ENCODE results near the gene CALML3. TPM values are rescaled to one million over a fixed set of nuclear protein-coding genes. Genes with fewer than 3 reads are reported as not detected.
A peak's percentile ranks its signal among the peaks of the same experiment; 100 is the strongest.

CALML3 gene
- total RNA-seq, 1 donor = not detected

GRCh38 chr10:5531558-5532306 is 7.0 kb downstream of the CALML3 start:
- H3K27me3 ChIP-seq (ENCODE audit: insufficient read depth, low read length) = peaks cover 5% of the 10 kb centered on the region
- H3K79me2 ChIP-seq (ENCODE audit: insufficient read depth, low read length) = no peaks in the 10 kb centered on the region
- no peak overlapping the region for H3K27ac ChIP-seq (ENCODE audit: low read depth, low read length)
- H3K36me3 ChIP-seq (ENCODE audit: insufficient read depth, low read length) = no peaks in the 10 kb centered on the region
- H3K4me1 ChIP-seq (ENCODE audit: insufficient read depth, low read length) = peaks cover 5% of the 10 kb centered on the region
- H4K20me1 ChIP-seq (ENCODE audit: insufficient read depth, low read length) = no peaks in the 10 kb centered on the region
- DNase-seq (ENCODE audit: insufficient read length, low spot score, missing footprints) = peak; percentile 34
- H3K4me3 ChIP-seq (ENCODE audit: insufficient read depth, low read length) = no peak overlapping the region
- H2AFZ ChIP-seq (ENCODE audit: low read length) = no peak overlapping the region
- H3K9me3 ChIP-seq (ENCODE audit: low read depth, low read length) = no peaks in the 10 kb centered on the region
- TF ChIP-seq, protein P1, sequence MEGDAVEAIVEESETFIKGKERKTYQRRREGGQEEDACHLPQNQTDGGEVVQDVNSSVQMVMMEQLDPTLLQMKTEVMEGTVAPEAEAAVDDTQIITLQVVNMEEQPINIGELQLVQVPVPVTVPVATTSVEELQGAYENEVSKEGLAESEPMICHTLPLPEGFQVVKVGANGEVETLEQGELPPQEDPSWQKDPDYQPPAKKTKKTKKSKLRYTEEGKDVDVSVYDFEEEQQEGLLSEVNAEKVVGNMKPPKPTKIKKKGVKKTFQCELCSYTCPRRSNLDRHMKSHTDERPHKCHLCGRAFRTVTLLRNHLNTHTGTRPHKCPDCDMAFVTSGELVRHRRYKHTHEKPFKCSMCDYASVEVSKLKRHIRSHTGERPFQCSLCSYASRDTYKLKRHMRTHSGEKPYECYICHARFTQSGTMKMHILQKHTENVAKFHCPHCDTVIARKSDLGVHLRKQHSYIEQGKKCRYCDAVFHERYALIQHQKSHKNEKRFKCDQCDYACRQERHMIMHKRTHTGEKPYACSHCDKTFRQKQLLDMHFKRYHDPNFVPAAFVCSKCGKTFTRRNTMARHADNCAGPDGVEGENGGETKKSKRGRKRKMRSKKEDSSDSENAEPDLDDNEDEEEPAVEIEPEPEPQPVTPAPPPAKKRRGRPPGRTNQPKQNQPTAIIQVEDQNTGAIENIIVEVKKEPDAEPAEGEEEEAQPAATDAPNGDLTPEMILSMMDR (IDR thresholded peaks at IDR 0.05; ENCODE audit: extremely low read depth, low read depth, low read length) = no peak
- no peak overlapping the region for H3K4me2 ChIP-seq (ENCODE audit: insufficient read depth, low read length)

- Histone ChIP-seq H3K9me3 (ENCODE audit: low read depth, low read length) (no peaks in the 10 kb centered on the region), H3K36me3 (ENCODE audit: insufficient read depth, low read length) (no peaks in the 10 kb centered on the region), H4K20me1 (ENCODE audit: insufficient read depth, low read length) (no peaks in the 10 kb centered on the region), H3K4me3 (ENCODE audit: insufficient read depth, low read length) (no peak overlapping the region), H3K27me3 (ENCODE audit: insufficient read depth, low read length) (peaks cover 5% of the 10 kb centered on the region), H3K4me1 (ENCODE audit: insufficient read depth, low read length) (peaks cover 5% of the 10 kb centered on the region), H3K79me2 (ENCODE audit: insufficient read depth, low read length) (no peaks in the 10 kb centered on the region), H2AFZ (ENCODE audit: low read length) (no peak overlapping the region), H3K4me2 (ENCODE audit: insufficient read depth, low read length) (no peak overlapping the region), H3K27ac (ENCODE audit: low read depth, low read length) (no peak overlapping the region)
- TF ChIP-seq, protein P1 (IDR thresholded peaks at IDR 0.05; ENCODE audit: extremely low read depth, low read depth, low read length) = no peak
- no peak for DNase-seq (ENCODE audit: insufficient read length, low spot score, missing footprints)
Observed at GRCh38 chr10:5532307-5532605, 7.5 kb downstream of the CALML3 start.

DNA sequence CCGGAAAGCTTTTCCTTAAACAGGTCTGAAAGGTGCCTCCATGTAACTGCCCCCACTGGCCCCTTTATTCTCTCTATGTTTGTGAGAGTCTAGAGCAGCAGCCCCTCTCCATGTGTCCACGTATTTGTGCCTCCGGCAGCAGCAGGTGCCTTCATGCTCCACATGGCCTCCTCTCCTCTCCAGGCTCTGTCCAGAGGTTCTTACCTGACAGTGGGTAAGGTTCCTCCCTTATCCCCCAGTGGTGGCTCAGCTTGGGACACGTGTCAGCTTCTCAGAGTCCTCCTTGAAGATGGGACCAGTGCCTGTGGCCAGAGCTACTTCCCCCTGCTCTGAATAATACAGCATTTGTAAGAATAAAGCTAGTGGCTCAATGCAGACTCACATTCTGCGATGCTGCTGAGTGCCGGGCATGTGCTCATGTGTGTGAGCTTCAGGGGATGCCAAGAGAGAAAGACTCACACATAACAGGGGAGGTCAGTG is 7.9 kb downstream of the CALML3 start:
- TF ChIP-seq, protein P1 (IDR thresholded peaks at IDR 0.05; ENCODE audit: extremely low read depth, low read depth, low read length) = no peak
- peak; percentile 83 for DNase-seq (ENCODE audit: insufficient read length, low spot score, missing footprints)
- Histone ChIP-seq H3K27me3 (ENCODE audit: insufficient read depth, low read length) (peaks cover 5% of the 10 kb centered on the region), H3K9me3 (ENCODE audit: low read depth, low read length) (no peaks in the 10 kb centered on the region), H3K27ac (ENCODE audit: low read depth, low read length) (no peak overlapping the region), H3K4me1 (ENCODE audit: insufficient read depth, low read length) (peaks cover 5% of the 10 kb centered on the region), H3K4me3 (ENCODE audit: insufficient read depth, low read length) (no peak overlapping the region), H3K79me2 (ENCODE audit: insufficient read depth, low read length) (no peaks in the 10 kb centered on the region), H4K20me1 (ENCODE audit: insufficient read depth, low read length) (no peaks in the 10 kb centered on the region), H3K36me3 (ENCODE audit: insufficient read depth, low read length) (no peaks in the 10 kb centered on the region), H3K4me2 (ENCODE audit: insufficient read depth, low read length) (no peak overlapping the region), H2AFZ (ENCODE audit: low read length) (no peak overlapping the region)

DNA sequence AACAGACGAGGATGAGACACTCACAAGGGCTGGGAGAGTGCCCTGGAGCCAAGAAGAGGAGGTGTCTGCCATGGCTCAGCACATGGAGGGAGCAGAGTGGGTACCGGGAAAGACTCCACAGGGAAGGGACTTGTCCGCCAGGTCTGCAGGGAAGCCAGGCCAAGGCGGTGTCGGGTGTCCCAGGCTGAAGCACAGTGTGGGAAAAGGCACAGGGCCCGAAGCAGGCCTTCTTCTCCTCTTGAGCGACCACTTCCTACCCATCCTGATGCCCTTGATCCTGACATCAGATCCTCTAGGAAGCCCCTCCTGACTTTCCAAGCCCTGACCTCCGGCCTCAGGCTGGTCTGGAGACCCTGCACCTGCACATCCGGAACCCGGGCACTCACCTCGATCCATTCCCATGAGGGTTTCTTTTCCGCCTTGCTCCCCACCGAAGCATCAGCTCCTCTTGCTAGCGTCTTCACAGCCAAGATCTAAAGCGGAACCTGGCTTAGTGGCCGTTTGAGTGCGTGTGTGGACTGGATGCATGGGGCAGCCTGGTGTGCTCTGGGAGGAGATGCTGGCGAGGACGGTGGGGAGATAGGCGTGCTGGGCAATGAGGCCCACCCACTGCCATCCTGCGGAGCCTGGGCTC is 8.5 kb downstream of the CALML3 start:
- Histone ChIP-seq H3K27ac (ENCODE audit: low read depth, low read length) (no peak overlapping the region), H3K4me1 (ENCODE audit: insufficient read depth, low read length) (peaks cover 5% of the 10 kb centered on the region), H3K4me2 (ENCODE audit: insufficient read depth, low read length) (no peak overlapping the region), H3K36me3 (ENCODE audit: insufficient read depth, low read length) (no peaks in the 10 kb centered on the region), H3K9me3 (ENCODE audit: low read depth, low read length) (no peaks in the 10 kb centered on the region), H3K4me3 (ENCODE audit: insufficient read depth, low read length) (no peak overlapping the region), H3K79me2 (ENCODE audit: insufficient read depth, low read length) (no peaks in the 10 kb centered on the region), H4K20me1 (ENCODE audit: insufficient read depth, low read length) (no peaks in the 10 kb centered on the region), H2AFZ (ENCODE audit: low read length) (no peak overlapping the region), H3K27me3 (ENCODE audit: insufficient read depth, low read length) (peaks cover 5% of the 10 kb centered on the region)
- TF ChIP-seq, protein P1 (IDR thresholded peaks at IDR 0.05; ENCODE audit: extremely low read depth, low read depth, low read length) = no peak
- DNase-seq (ENCODE audit: insufficient read length, low spot score, missing footprints) = no peak

Measured in osteoblast (primary cell).